ENCODE data around the gene PYGO1.

DNA sequence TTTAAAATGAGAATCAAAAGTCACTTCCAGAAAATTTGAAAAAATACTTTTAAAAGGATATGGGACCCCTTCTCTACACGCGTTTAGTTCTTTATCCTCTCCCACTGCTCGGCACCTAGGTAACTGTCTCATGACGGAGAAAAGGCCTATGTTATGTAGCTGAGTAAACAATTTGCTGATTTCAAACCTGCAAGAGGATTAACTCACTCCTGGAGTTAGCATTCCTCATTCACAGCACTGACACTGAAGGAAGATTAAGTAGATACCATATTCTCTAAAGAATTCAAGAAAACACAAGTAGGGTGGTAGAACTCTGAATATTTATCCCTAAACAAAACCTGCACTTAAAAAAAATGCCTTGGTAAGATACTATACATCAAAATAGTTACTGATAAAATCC is 30.2 kb upstream of the PYGO1 start:
- no peak for TF ChIP-seq POLR2A (IDR thresholded peaks at IDR 0.05)
- TF ChIP-seq, protein P1, sequence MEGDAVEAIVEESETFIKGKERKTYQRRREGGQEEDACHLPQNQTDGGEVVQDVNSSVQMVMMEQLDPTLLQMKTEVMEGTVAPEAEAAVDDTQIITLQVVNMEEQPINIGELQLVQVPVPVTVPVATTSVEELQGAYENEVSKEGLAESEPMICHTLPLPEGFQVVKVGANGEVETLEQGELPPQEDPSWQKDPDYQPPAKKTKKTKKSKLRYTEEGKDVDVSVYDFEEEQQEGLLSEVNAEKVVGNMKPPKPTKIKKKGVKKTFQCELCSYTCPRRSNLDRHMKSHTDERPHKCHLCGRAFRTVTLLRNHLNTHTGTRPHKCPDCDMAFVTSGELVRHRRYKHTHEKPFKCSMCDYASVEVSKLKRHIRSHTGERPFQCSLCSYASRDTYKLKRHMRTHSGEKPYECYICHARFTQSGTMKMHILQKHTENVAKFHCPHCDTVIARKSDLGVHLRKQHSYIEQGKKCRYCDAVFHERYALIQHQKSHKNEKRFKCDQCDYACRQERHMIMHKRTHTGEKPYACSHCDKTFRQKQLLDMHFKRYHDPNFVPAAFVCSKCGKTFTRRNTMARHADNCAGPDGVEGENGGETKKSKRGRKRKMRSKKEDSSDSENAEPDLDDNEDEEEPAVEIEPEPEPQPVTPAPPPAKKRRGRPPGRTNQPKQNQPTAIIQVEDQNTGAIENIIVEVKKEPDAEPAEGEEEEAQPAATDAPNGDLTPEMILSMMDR (IDR thresholded peaks at IDR 0.05) = no peak

Data from adrenal gland (tissue), 5 donors.